ENCODE measurements around the gene UAP1L1. TPM values are rescaled to one million over a fixed set of nuclear protein-coding genes. Genes with fewer than 3 reads are reported as not detected.
A peak's percentile ranks its signal among the peaks of the same experiment; 100 is the strongest.

The UAP1L1 gene
- total and polyA plus RNA-seq, 11 donors: 3.9 to 15.1 (median 9.4) TPM

GRCh38 chr9:137065336-137065967 is 11.9 kb upstream of the UAP1L1 start:
- no peak for DNase-seq
- intact Hi-C loops (cut with DNase I): loop anchor here in 4 of 10 donors (2.0 to 10.0 kb wide), 4 partner anchors 17 to 281 kb away; partner anchors contain the start of gene NPDC1 (in 1 of the 4)
- WGBS, 4 donors: 94 to 96% (median 95%) methylated on average over 18 to 23 of the region's 23 CpGs

DNA sequence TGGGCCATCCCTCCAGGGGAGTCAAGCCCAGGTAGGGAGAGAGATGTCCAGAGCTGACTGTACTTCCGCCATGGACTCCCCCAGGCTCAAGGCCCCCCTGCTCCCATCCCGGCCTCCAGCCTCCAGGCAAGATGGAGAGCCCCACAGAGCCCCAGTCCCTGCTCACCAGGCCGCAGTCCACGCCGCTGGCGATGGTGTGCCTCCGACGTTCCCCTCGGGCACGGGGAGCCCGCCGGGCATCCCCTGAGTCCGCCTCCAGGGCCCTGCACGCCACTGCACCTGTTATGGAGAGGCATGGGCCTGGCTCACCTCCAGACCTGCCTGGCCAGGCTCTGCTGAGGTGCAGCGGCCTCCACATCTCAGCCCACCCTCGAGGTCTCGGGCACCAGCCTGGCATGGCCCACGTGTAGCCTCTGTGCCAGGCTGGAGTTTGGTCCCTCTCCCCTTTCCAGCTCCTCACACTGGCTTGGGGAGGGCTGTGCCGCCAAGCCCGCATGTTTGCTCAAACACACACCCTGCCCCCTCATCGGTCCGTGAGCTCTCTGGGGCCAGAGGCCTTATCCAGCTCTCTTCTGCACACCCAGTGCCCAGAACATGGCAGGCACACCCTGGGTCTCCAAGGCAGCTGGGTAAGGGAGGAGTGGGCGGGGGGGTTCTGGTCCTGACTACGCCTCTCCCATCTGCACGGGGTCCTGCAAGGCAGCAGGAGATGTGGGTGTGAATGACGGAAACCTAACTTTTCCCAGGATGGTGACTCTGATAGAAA is 11.0 kb upstream of the UAP1L1 start:
- Histone ChIP-seq H3K9me3 (no peaks in the 10 kb centered on the region), H3K4me3 (no peak overlapping the region), H3K36me3 (no peaks in the 10 kb centered on the region), H3K4me1 (peaks cover 0 to 28% (median 11%) of the 10 kb centered on the region in 12 donors), H3K27me3 (peaks cover 0 to 14% (median 5%) of the 10 kb centered on the region in 9 donors), H3K27ac (no peak overlapping the region)
- intact Hi-C loops (cut with DNase I): loop anchor here in 4 of 10 donors (2.0 to 10.0 kb wide), 4 partner anchors 17 to 281 kb away; partner anchors contain the start of gene NPDC1 (in 1 of the 4)
- WGBS, 4 donors: 91 to 98% (median 94%) methylated on average over 16 to 26 of the region's 26 CpGs
- TF ChIP-seq, protein P1, sequence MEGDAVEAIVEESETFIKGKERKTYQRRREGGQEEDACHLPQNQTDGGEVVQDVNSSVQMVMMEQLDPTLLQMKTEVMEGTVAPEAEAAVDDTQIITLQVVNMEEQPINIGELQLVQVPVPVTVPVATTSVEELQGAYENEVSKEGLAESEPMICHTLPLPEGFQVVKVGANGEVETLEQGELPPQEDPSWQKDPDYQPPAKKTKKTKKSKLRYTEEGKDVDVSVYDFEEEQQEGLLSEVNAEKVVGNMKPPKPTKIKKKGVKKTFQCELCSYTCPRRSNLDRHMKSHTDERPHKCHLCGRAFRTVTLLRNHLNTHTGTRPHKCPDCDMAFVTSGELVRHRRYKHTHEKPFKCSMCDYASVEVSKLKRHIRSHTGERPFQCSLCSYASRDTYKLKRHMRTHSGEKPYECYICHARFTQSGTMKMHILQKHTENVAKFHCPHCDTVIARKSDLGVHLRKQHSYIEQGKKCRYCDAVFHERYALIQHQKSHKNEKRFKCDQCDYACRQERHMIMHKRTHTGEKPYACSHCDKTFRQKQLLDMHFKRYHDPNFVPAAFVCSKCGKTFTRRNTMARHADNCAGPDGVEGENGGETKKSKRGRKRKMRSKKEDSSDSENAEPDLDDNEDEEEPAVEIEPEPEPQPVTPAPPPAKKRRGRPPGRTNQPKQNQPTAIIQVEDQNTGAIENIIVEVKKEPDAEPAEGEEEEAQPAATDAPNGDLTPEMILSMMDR (IDR thresholded peaks at IDR 0.05): no peak
- TF ChIP-seq POLR2A (IDR thresholded peaks at IDR 0.05): no peak
- ATAC-seq (no peak), DNase-seq (no peak)

More at GRCh38 chr9:137065336-137065967, 11.9 kb upstream of the UAP1L1 start:
- Histone ChIP-seq H3K36me3 (no peaks in the 10 kb centered on the region), H3K27ac (no peak overlapping the region), H3K27me3 (peaks cover 0 to 14% (median 5%) of the 10 kb centered on the region in 9 donors), H3K4me1 (peaks cover 0 to 21% (median 4%) of the 10 kb centered on the region in 12 donors), H3K4me3 (no peak overlapping the region), H3K9me3 (no peaks in the 10 kb centered on the region)
- TF ChIP-seq, protein P1 (IDR thresholded peaks at IDR 0.05): no peak
- TF ChIP-seq POLR2A (IDR thresholded peaks at IDR 0.05): no peak
- ATAC-seq: no peak

DNA sequence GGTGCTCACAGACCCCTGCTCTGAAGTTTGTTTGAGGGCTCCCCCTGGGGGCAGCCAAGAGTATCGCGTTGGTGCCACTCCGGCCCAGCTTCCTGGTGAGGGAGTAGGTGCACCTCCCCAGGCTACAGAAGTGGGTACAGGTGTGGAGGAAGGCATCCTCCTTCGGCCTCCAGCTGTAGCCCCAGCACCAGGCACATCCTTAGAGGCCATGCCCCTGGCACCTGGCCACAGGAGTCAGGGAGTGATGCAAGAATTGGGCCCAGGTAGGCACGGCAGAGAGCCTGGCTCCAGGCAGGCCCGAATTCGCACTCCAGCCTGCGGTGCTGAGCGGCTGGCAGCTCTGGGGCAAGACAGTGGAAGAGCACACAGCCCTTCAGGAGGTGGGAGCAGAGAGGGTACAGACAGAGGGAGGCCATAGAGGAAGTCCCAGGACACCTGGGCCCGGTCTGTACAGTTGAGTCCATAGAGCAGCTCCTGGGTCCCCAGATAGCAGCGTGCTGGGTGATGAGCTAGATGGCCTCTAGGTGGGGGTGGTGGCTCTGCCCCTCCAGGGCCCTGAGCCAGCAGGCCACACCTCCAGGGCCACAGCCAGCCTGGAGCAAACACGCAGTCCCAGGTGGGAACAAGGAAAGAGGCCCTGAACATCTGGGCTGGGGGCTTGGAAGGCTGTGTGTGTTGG is 9.3 kb upstream of the UAP1L1 start:
- intact Hi-C loops (cut with DNase I): loop anchor here in 5 of 10 donors (1.0 to 10.0 kb wide), 5 partner anchors 19 to 283 kb away; partner anchors contain the start of gene NPDC1 (in 2 of the 5)

More for the DNA sequence above, 9.3 kb upstream of the UAP1L1 start:
- H3K36me3 ChIP-seq: no peaks in the 10 kb centered on the region
- peak in 3 of 4 donors; percentile 40 to 47 (median 44) for ATAC-seq
- H3K4me3 ChIP-seq: no peak overlapping the region
- peaks cover 0 to 14% (median 5%) of the 10 kb centered on the region in 9 donors for H3K27me3 ChIP-seq
- H3K4me1 ChIP-seq: peaks cover 0 to 38% (median 14%) of the 10 kb centered on the region in 12 donors
- H3K9me3 ChIP-seq: no peaks in the 10 kb centered on the region
- no peak overlapping the region for H3K27ac ChIP-seq
- 43 to 61% (median 56%) methylated on average over 6 to 12 of the region's 12 CpGs for WGBS, 4 donors
- DNase-seq: peak; percentile 72 to 89 (median 82)
- TF ChIP-seq POLR2A (IDR thresholded peaks at IDR 0.05): no peak
- TF ChIP-seq, protein P1 (IDR thresholded peaks at IDR 0.05): peak; percentile 70 to 85 (median 78)
